Measurements from ENCODE around the gene IL6.

DNA sequence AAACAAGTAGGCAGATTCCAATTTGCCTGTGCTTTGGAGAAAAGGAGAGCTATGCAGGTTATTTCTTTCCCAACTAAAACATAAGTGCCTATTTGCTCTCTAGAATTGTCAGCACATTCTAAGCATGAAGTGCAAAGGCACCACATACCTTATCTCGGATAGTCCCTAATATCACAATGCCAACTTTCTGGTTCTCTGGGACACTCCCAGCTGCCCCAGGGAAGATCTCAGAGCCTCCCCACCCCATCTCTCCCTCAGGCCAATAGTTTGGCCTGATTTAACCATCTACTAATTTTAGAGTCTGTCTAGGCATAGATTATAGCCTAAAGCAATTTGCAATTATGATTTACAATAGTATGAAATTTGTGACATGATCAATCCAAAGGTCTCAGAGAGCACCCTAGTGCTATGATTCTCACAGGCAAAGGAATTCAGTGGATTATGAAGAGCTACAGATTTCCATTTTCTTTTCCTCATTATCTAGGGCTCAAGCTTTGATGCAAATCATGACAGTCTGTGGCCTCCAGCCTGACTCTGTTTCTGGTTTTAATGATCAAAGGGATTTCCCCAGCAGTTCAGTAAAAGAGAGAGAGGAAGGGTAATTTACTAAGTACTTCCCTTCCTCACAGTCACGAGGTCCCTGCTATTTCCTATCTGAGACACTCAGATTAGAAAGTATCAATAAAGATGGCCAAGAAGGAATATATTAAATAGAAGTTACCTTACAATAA lies 29.0 kb upstream of the IL6 start:
- TF ChIP-seq, protein P1, sequence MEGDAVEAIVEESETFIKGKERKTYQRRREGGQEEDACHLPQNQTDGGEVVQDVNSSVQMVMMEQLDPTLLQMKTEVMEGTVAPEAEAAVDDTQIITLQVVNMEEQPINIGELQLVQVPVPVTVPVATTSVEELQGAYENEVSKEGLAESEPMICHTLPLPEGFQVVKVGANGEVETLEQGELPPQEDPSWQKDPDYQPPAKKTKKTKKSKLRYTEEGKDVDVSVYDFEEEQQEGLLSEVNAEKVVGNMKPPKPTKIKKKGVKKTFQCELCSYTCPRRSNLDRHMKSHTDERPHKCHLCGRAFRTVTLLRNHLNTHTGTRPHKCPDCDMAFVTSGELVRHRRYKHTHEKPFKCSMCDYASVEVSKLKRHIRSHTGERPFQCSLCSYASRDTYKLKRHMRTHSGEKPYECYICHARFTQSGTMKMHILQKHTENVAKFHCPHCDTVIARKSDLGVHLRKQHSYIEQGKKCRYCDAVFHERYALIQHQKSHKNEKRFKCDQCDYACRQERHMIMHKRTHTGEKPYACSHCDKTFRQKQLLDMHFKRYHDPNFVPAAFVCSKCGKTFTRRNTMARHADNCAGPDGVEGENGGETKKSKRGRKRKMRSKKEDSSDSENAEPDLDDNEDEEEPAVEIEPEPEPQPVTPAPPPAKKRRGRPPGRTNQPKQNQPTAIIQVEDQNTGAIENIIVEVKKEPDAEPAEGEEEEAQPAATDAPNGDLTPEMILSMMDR (IDR thresholded peaks at IDR 0.05 in 8 of 11, conservative IDR thresholded peaks at IDR 0.05 in 3 of 11), result no peak
- TF ChIP-seq POLR2A (IDR thresholded peaks at IDR 0.05) (no peak), POLR2AphosphoS5 (IDR thresholded peaks at IDR 0.05) (no peak)

Measured in spleen (tissue), 7 donors.